H1 (cell line): ENCODE data around the gene KRT3. TPM values are rescaled to one million over a fixed set of nuclear protein-coding genes. Genes with fewer than 3 reads are reported as not detected.

Experiments
- CTCF ChIA-PET: fragments of 300-600 bp; sonication (Branson Sonifier 250); formaldehyde crosslinking; loops from one replicate; lab custom pipeline; 2021; ENCODE audit not compliant: partially characterized antibody; lab: Charles Lee
- POLR2A ChIA-PET: fragments of 300-600 bp; sonication (Branson Sonifier 250); formaldehyde crosslinking; loops from one replicate; lab custom pipeline; 2021; ENCODE audit warnings: inconsistent platforms; ENCODE audit not compliant: partially characterized antibody; lab: Charles Lee
- DNase-seq, 2 experiments: peaks; one replicate each; pipeline versions ENCODE4 v3.0.0 to v3.0.0-alpha.2; 2010 to 2022; ENCODE audit warnings: low spot score in 2 of 2, low read depth in 1 of 2, mixed read lengths in 1 of 2
- FAIRE-seq: peaks from 2 replicates; lab custom pipeline; 2011; peaks lifted over from hg19 to GRCh38; lab: Jason Lieb, UNC
- H2AFZ ChIP-seq: 2 replicates; pipeline ENCODE4 v1.8.1; 2012; ENCODE audit warnings: low read length, inconsistent platforms
- H2AK5ac ChIP-seq: 2 replicates; pipeline ENCODE4 v1.6.1; 2013; ENCODE audit warnings: low read depth, low read length
- H2BK120ac ChIP-seq: replicated peaks from 2 replicates; pipeline ENCODE3; 2013; ENCODE audit warnings: low read depth, low read length, inconsistent platforms
- H2BK12ac ChIP-seq: 2 replicates; pipeline ENCODE4 v1.6.1; 2013; ENCODE audit warnings: low read depth, low read length
- H2BK15ac ChIP-seq: 2 replicates; pipeline ENCODE4 v1.6.1; 2013; ENCODE audit warnings: low read length
- H2BK20ac ChIP-seq: 2 replicates; pipeline ENCODE4 v1.6.1; 2013; ENCODE audit warnings: low read length
- H2BK5ac ChIP-seq: 2 replicates; pipeline ENCODE4 v1.6.1; 2013; ENCODE audit warnings: low read depth, low read length
- H3K14ac ChIP-seq: 2 replicates; pipeline ENCODE4 v1.6.1; 2013; ENCODE audit warnings: inconsistent platforms; ENCODE audit not compliant: insufficient read length
- H3K18ac ChIP-seq: 2 replicates; pipeline ENCODE4 v1.6.1; 2013; ENCODE audit warnings: low read length; ENCODE audit errors: extremely low read depth
- H3K23ac ChIP-seq: 2 replicates; pipeline ENCODE4 v1.6.1; 2013; ENCODE audit warnings: inconsistent platforms; ENCODE audit not compliant: insufficient read length
- H3K23me2 ChIP-seq: 2 replicates; pipeline ENCODE4 v1.6.1; 2013; ENCODE audit warnings: low read depth, low read length
- H3K27ac ChIP-seq: 2 replicates; pipeline ENCODE4 v1.6.1; 2011; ENCODE audit warnings: low read depth, low read length, inconsistent platforms
- H3K27me3 ChIP-seq, 4 experiments: replicated peaks in 1 of 4; 1 replicate in 1 of 4; 2 replicates in 3 of 4; pipeline versions ENCODE4 v1.6.1 to v1.8.1; 2011 to 2013; ENCODE audit warnings: low read length in 3 of 4, mild to moderate bottlenecking in 3 of 4, inconsistent platforms in 2 of 4, mixed read lengths in 2 of 4, moderate library complexity in 1 of 4; ENCODE audit not compliant: control insufficient read depth in 3 of 4, insufficient read depth in 3 of 4; ENCODE audit errors: extremely low read depth in 1 of 4
- H3K36me3 ChIP-seq, 4 experiments: 2 replicates each; pipeline versions ENCODE4 v1.6.1 to v1.8.1; 2011 to 2013; ENCODE audit warnings: mild to moderate bottlenecking in 4 of 4, low read length in 3 of 4, moderate library complexity in 2 of 4, control low read depth in 1 of 4, inconsistent platforms in 1 of 4; ENCODE audit not compliant: insufficient read depth in 4 of 4, control insufficient read depth in 2 of 4
- H3K4ac ChIP-seq: replicated peaks from 2 replicates; pipeline ENCODE3; 2013; ENCODE audit warnings: low read length, low read depth, mixed read lengths, inconsistent platforms; ENCODE audit not compliant: insufficient read length
- H3K4me1 ChIP-seq, 4 experiments: replicated peaks in 1 of 4; 1 replicate in 1 of 4; 2 replicates in 3 of 4; pipeline versions ENCODE4 v1.6.1 to v1.8.1; 2011 to 2013; ENCODE audit warnings: low read length in 3 of 4, inconsistent platforms in 2 of 4, mixed read lengths in 1 of 4; ENCODE audit not compliant: insufficient read depth in 4 of 4, control insufficient read depth in 3 of 4
- H3K4me2 ChIP-seq, 2 experiments: 2 replicates each; pipeline versions ENCODE4 v1.6.1 to v1.8.1; 2011 to 2013; ENCODE audit warnings: low read depth in 2 of 2, low read length in 2 of 2, control low read depth in 1 of 2, inconsistent platforms in 1 of 2, mild to moderate bottlenecking in 1 of 2; ENCODE audit not compliant: insufficient read depth in 1 of 2
- H3K4me3 ChIP-seq, 4 experiments: fragments of 200-600, 300-600 bp in 1 of 4; sonication (generic), shearing (Covaris generic), sonication (Bioruptor Twin) in 1 of 4; 2 replicates each; pipeline versions ENCODE4 v1.5.1 to v1.8.1; 2011 to 2016; ENCODE audit warnings: low read length in 4 of 4, low read depth in 3 of 4, control low read depth in 2 of 4, inconsistent platforms in 2 of 4, mild to moderate bottlenecking in 2 of 4, mixed read lengths in 1 of 4, moderate library complexity in 1 of 4; ENCODE audit not compliant: insufficient read depth in 2 of 4; ENCODE audit errors: extremely low read depth in 1 of 4
- H3K56ac ChIP-seq: replicated peaks from 2 replicates; pipeline ENCODE3; 2013; ENCODE audit warnings: low read depth, mild to moderate bottlenecking, mixed read lengths, low read length, inconsistent platforms; ENCODE audit not compliant: insufficient read length
- H3K79me1 ChIP-seq: 2 replicates; pipeline ENCODE4 v1.6.1; 2013; ENCODE audit warnings: low read depth, low read length, control low read depth
- H3K79me2 ChIP-seq, 2 experiments: 2 replicates each; pipeline versions ENCODE4 v1.6.1 to v1.8.1; 2012 to 2013; ENCODE audit warnings: low read length in 2 of 2, mild to moderate bottlenecking in 2 of 2, inconsistent platforms in 1 of 2; ENCODE audit not compliant: insufficient read depth in 2 of 2, control insufficient read depth in 1 of 2
- H3K9ac ChIP-seq, 4 experiments: replicated peaks in 1 of 4; 1 replicate in 1 of 4; 2 replicates in 3 of 4; pipeline versions ENCODE4 v1.6.1 to v1.8.1; 2011 to 2013; ENCODE audit warnings: low read depth in 3 of 4, low read length in 3 of 4, control low read depth in 2 of 4, mild to moderate bottlenecking in 2 of 4, moderate library complexity in 2 of 4, inconsistent platforms in 1 of 4; ENCODE audit errors: extremely low read depth in 1 of 4
- H3K9me3 ChIP-seq, 2 experiments: 2 replicates each; pipeline versions ENCODE4 v1.6.1 to v1.8.1; 2012 to 2013; ENCODE audit warnings: mild to moderate bottlenecking in 2 of 2, moderate library complexity in 2 of 2, control low read depth in 1 of 2, inconsistent platforms in 1 of 2, low read depth in 1 of 2, low read length in 1 of 2, mixed read lengths in 1 of 2; ENCODE audit not compliant: insufficient read depth in 2 of 2
- H4K20me1 ChIP-seq, 2 experiments: replicated peaks in 1 of 2; 2 replicates each; pipeline versions ENCODE3 to v1.8.1; 2011 to 2013; ENCODE audit warnings: inconsistent platforms in 2 of 2, low read length in 2 of 2, mild to moderate bottlenecking in 1 of 2; ENCODE audit not compliant: insufficient read depth in 2 of 2, control insufficient read depth in 1 of 2
- H4K5ac ChIP-seq: 2 replicates; pipeline ENCODE4 v1.6.1; 2013; ENCODE audit warnings: low read length, low read depth, mixed read lengths, inconsistent platforms; ENCODE audit not compliant: insufficient read length
- H4K8ac ChIP-seq: 2 replicates; pipeline ENCODE4 v1.8.0; 2013; ENCODE audit warnings: mild to moderate bottlenecking, moderate library complexity, low read length, inconsistent platforms; ENCODE audit not compliant: insufficient read depth; ENCODE audit errors: extremely low read depth
- H4K91ac ChIP-seq: replicated peaks from 2 replicates; pipeline ENCODE3; 2013; ENCODE audit warnings: low read length, mixed read lengths, inconsistent platforms; ENCODE audit not compliant: insufficient read length
- CBX8 ChIP-seq: fragments of 300-800, 300-1000 bp; sonication (generic); IDR thresholded peaks from 2 replicates; pipeline ENCODE4 v1.7.1; 2016; ENCODE audit warnings: low read depth, low read length, borderline replicate concordance
- CREB1 ChIP-seq: IDR thresholded peaks from 2 replicates; pipeline ENCODE4 v1.6.1; 2012; ENCODE audit warnings: inconsistent platforms
- HDAC2 ChIP-seq, 2 experiments: fragments of 300-600 bp in 1 of 2; sonication (generic) in 1 of 2; IDR thresholded peaks; 2 replicates each; pipeline ENCODE4 v1.6.1; 2011 to 2012; ENCODE audit warnings: low read depth in 2 of 2, low read length in 2 of 2, mild to moderate bottlenecking in 2 of 2, moderate library complexity in 2 of 2, borderline replicate concordance in 1 of 2, inconsistent platforms in 1 of 2
- POLR2A ChIP-seq, 2 experiments: IDR thresholded peaks; 1 replicate in 1 of 2; 2 replicates in 1 of 2; pipeline ENCODE4 v1.6.1; 2011; ENCODE audit warnings: low read depth in 2 of 2, low read length in 2 of 2, mild to moderate bottlenecking in 2 of 2; ENCODE audit errors: control extremely low read depth in 1 of 2
- POLR2AphosphoS5 ChIP-seq: IDR thresholded peaks from 2 replicates; pipeline ENCODE4 v1.6.1; 2011; ENCODE audit warnings: low read depth, low read length
- SIRT6 ChIP-seq: IDR thresholded peaks from one replicate; pipeline ENCODE4 v1.7.1; 2012; ENCODE audit warnings: low read length, inconsistent platforms
- TAF7 ChIP-seq: optimal IDR thresholded peaks from 2 replicates; pipeline ENCODE3; 2011; ENCODE audit warnings: low read depth, mild to moderate bottlenecking, inconsistent platforms, low read length, moderate library complexity, borderline replicate concordance
- WGBS, 2 experiments: shearing (Covaris generic) in 1 of 2; methylation state at CpG; one replicate each; pipeline versions ENCODE4 v1.1.6 to v1.1.7; 2013 to 2015; ENCODE audit warnings: low lambda C conversion rate in 2 of 2, mixed read lengths in 2 of 2, inconsistent platforms in 1 of 2, low coverage in 1 of 2, missing lambda C conversion rate in 1 of 2; ENCODE audit not compliant: insufficient replicate concordance in 2 of 2, insufficient coverage in 1 of 2, insufficient read length in 1 of 2; ENCODE audit errors: extremely low coverage in 1 of 2, missing lambda C conversion rate in 1 of 2; 5-methylcytosine and 5-hydroxymethylcytosine counted together
- polyA plus RNA-seq, 7 experiments: library from polyadenylated mRNA; depleted of rRNA in 3 of 7; stranded (reverse) in 5 of 7; unstranded in 2 of 7; fragments of >200 nt in 5 of 7; fragments of 200-250 nt in 2 of 7; gene quantifications; 1 replicate in 5 of 7; 2 replicates in 1 of 7; 4 replicates in 1 of 7; pipeline versions ENCODE4 v1.2.1 to v1.2.3, GENCODE V29; 2011 to 2013; ENCODE audit warnings: missing spikeins in 2 of 7, mixed read lengths in 2 of 7
- total RNA-seq: library from RNA; stranded (reverse); fragmentation: NEBNext Ultra II Directional; extraction: Animal tissue kit (Norgen Biotek cat#: 25700); gene quantifications from 2 replicates; pipeline ENCODE4 v1.2.1, GENCODE V29; 2021

The KRT3 gene
- total and polyA plus RNA-seq, 2 of the 8 experiments (the other 6 are each of a cell fraction or from before 2014, with no cell fraction given), result not detected

DNA sequence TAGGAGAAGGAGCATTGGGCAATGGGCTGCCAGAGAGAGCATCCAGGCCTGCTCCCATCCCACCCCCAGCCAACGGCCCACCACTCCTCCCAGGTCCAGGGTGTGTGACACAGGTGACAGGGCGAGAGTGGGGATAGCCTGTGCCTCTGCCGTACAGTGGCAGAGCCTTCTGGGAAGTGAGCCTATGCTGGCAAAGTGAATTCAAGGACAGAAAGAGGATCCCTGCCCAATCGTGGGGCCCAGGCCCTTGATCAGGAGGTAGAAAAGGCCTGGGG is 38.7 kb upstream of the KRT3 start:
- Histone ChIP-seq H3K36me3 (no peaks in the 10 kb centered on the region), H2BK12ac (no peak overlapping the region), H3K4me1 (no peaks in the 10 kb centered on the region), H4K91ac (no peak overlapping the region), H3K4me2 (no peak overlapping the region), H2BK15ac (no peak overlapping the region), H3K9ac (no peak overlapping the region), H3K9me3 (no peaks in the 10 kb centered on the region), H3K14ac (no peak overlapping the region), H4K5ac (no peak overlapping the region), H3K23me2 (no peaks in the 10 kb centered on the region), H3K4me3 (no peak overlapping the region), H3K79me2 (no peaks in the 10 kb centered on the region), H3K4ac (no peak overlapping the region), H4K8ac (no peak overlapping the region; the same call in 1 of the 2 replicates), H2BK120ac (no peak overlapping the region), H3K27ac (no peak overlapping the region), H4K20me1 (no peaks in the 10 kb centered on the region), H3K56ac (no peak overlapping the region), H3K27me3 (peaks cover 0 to 2% (median 0%) of the 10 kb centered on the region in 4 experiments; a peak in 1 of 7 replicates), H2AK5ac (no peak overlapping the region), H2BK20ac (no peak overlapping the region), H3K79me1 (no peaks in the 10 kb centered on the region), H3K18ac (no peak overlapping the region), H2AFZ (no peak overlapping the region), H2BK5ac (no peak overlapping the region), H3K23ac (no peak overlapping the region)
- DNase-seq, result no peak
- TF ChIP-seq HDAC2 (IDR thresholded peaks at IDR 0.05; ENCODE audit: borderline replicate concordance in 1 of 2, low read depth in 2 of 2, low read length in 2 of 2), result no peak
- TF ChIP-seq CBX8, result no peak
- TF ChIP-seq TAF7, result no peak
- no peak for TF ChIP-seq POLR2AphosphoS5
- TF ChIP-seq SIRT6, result no peak
- TF ChIP-seq CREB1, result no peak
- no peak for TF ChIP-seq POLR2A (IDR thresholded peaks at IDR 0.05; ENCODE audit: control extremely low read depth in 1 of 2, low read depth in 2 of 2, low read length in 2 of 2)
- ChIA-PET CTCF (interaction anchor here (0.6 to 1.5 kb wide), 5 partner anchors 9 to 495 kb away, joined by 3 to 5 read pairs (median 3); partner anchors contain the start of gene KRT3), POLR2A (no interaction called here)
- WGBS, 2 experiments, result 81% methylated on average over 4 of the region's 4 CpGs; no CpG with 5 or more reads in 1 of the 2 experiments
- FAIRE-seq, result no peak
